ENCODE results near the gene SLC16A10.
A peak's percentile ranks its signal among the peaks of the same experiment; 100 is the strongest.
"Not testable (repeated sequence)": the region's sequence is repeated elsewhere in the genome, so short reads cannot be mapped to it uniquely, and the experiment has no call there.

Gene SLC16A10

DNA sequence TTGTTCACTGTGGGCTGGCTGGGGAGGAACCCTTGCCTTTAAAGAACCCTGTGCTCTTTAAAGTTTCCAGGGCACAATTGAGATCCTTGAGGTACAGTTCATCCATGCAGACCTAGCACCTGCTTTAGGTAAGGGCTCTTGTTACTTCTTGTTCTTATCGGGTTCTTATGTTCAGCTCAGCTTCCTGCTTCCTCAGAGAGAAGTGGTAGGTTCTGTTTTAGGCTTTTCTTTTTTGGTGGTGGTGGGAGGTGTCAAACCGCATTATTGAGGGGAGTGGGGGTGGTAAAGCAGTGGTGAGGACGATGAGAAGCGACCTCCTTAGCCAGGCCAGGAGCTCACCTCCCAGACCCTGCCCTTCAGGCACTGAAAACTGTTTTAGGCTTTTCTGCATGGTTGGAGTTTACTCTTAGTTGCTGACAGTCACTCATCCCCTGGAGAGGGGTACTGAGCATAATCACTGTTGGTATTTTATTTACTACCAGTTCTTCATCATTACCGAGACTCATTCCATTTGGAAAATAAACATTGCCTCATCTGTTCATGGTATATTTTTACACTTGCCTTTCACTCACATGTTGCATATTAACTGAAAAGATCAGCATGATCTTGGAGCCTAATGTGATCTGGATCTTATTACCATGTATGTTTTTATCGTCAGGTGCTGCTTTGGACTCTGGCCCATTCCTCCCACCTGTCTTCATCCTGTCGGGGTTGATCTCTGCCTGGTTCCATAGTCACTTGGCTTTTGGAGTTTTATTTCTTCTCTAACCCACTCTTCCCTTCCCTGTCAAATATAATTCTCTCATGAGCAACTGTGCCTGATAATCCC, 35.4 kb downstream of the SLC16A10 start:
- H3K4me3 ChIP-seq: no peak overlapping the region
- H3K27ac ChIP-seq: no peak overlapping the region

DNA sequence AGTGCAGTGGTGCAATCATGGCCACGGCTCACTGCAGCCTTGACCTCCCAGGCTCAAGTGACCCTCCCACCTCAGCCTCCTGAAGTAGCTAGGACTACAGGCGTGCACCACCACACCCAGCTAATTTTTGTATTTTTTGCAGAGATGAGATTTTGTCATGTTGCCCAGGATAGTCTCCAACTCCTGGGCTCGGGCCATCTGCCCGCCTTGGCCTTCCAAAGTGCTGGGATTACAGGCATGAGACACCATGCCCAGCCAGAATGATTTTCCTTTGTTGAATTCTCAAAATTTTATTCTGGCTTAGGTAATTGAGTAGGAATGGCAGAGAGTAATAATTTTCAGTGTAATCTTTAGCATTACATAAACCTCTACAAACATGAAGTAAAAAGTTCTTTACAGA, 37.1 kb downstream of the SLC16A10 start:
- no peak overlapping the region for H3K27ac ChIP-seq
- no peak overlapping the region for H3K4me3 ChIP-seq

DNA sequence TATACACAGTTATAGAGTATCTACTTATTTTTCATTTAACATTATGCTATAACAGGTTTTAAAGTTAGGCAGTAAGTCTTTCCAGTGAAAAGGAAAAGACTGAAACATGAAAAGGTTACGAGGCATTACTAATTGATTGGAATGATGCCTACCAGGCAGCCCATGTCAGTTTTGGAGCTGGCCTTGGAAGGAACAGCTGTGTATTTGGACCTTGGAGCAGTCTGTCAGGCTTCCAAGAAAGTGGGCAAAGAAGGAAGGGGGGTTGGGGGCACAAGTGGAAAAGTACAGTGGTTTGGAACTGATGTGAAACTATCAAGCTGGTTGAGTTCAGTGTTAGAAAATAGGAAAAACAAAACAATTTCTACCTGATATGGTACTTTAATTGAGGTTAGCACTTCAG, 41.7 kb downstream of the SLC16A10 start:
- Histone ChIP-seq H3K4me3 (no peak overlapping the region), H3K27ac (no peak overlapping the region)

DNA sequence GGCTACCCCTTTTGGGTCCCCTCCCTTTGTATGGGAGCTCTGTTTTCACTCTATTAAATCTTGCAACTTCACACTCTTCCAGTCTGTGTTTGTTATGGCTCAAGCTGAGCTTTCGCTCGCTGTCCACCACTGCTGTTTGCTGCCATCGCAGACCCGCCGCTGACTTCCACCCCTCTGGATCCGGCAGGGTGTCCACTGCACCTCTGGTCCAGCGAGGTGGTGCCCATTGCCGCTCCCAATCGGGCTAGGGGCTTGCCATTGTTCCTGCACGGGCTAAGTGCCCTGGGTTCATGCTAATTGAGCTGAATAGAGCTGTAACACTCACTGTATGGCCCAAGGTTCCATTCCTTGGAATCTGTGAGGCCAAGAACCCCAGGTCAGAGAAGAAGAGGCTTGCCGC, 43.7 kb downstream of the SLC16A10 start:
- not testable (repeated sequence) for H3K27ac ChIP-seq, H3K4me3 ChIP-seq

DNA sequence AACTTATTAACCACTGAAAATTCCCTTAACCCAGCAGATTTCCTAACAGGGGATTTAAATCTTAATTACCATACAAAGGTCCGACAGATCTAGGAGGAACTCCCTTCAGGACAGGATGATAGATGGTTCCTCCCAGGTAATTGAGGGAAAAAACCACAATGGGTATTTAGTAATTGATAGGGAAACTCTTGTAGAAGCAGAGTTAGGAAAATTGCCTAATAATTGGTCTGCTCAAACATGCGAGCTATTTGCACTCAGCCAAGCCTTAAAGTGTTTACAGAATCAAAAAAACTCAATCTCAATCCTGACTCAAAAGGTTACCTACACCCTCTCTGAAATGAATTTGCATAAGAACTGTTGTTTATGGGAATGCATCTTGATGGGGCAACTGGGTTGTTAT, 45.4 kb downstream of the SLC16A10 start:
- not testable (repeated sequence) for H3K4me3 ChIP-seq
- H3K27ac ChIP-seq: peak overlapping the region in 1 of 21 experiments; percentile 12

DNA sequence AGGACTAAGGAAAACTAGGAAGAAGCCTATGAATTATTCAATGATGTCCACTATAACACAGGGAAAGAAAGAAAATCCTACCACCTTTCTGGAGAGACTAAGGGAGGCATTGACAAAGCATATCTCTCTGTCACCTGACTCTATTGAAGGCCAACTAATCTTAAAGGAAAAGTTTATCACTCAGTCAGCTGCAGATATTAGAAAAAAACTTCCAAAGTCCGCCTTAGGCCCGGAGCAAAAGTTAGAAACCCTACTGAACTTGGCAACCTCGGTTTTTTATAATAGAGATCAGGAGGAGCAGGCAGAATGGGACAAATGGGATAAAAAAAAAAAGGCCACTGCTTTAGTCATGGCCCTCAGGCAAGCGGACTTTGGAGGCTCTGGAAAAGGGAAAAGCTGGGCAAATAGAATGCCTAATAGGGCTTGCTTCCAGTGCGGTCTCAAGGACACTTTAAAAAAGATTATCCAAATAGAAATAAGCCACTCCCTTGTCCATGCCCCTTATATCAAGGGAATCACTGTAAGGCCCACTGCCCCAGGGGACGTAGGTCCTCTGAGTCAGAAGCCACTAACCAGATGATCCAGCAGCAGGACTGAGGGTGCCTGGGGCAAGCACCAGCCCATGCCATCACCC, 47.0 kb downstream of the SLC16A10 start:
- not testable (repeated sequence) for H3K4me3 ChIP-seq, H3K27ac ChIP-seq

DNA sequence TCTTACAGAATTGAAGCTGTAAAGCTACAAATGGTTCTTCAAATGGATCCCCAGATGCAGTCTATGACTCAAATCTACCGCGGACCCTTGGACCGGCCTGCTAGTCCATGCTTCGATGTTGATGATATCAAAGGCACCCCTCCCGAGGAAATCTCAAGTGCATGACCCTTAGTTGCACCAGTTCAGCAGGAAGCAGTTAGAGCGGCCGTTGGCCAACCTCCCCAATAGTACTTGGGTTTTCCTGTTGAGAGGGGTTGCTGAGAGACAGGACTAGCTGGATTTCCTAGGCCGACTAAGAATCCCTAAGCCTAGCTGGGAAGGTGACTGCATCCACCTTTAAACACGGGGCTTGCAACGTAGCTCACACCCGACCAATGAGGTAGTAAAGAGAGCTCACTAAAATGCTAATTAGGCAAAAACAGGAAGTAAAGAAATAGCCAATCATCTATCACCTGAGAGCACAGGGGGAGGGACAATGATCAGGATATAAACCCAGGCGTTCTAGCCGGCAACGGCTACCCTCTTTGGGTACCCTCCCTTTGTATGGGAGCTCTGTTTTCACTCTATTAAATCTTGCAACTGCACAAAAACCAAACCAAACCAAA, 50.3 kb downstream of the SLC16A10 start:
- not testable (repeated sequence) for H3K27ac ChIP-seq

DNA sequence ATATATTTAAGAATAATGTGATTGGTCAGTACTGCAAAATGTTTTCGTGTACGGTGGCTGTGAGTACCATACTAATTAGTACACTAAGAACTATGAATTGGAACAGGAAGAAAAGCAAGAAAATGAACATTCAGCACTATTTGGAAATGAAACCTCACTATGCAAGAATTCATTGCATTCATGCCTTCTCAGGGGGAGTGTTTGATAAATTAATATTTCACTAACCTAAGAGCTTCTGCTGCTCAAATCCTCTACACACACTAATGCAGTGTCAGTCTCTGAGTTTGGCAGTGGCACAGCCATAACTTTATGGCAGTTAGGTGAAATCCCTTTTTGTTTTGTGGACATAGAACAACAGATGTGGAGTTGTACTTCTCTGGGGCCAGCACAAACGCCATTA, 60.1 kb downstream of the SLC16A10 start:
- H3K4me3 ChIP-seq: no peak overlapping the region
- no peak overlapping the region for H3K27ac ChIP-seq

More for the DNA sequence above, 50.3 kb downstream of the SLC16A10 start:
- H3K4me3 ChIP-seq: not testable (repeated sequence)

DNA sequence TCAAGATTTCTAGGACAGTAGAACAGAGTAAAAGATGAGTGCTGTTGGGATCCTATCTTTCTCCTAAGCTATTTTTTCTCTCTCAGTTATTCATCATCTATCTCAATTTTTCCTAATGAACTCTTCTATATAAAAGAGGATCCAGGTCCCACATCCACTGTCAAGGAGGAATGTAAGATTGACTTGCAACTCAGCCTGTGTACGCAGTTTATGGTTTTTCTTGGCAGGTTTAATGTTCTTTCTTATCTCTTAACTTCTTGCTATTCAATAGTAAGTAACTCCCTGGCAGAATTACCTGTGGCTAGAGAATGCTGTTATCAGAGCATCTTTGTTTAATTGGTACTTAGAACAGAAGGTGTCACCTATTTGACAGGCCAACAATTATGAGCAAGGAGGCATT, 60.8 kb downstream of the SLC16A10 start:
- Histone ChIP-seq H3K27ac (no peak overlapping the region), H3K4me3 (no peak overlapping the region)

DNA sequence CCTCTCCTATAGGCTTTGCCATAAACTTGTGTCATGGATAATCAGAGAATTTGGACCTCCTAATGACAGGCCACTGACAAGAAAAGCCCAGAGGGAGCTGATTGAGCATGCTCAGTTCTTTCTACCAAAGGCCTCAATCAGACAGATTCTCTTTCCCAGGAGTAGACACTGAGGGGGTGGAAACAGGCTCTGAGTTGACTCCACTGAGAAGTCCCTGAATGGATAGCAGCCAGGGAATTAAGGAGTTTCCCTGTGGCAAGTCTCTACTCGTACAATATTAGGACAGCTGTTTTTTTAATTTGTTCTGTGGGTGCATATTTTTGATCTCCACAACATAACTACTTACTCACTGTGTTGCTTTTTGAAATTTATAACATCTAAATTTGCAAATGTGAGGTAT, 63.3 kb downstream of the SLC16A10 start:
- Histone ChIP-seq H3K4me3 (no peak overlapping the region), H3K27ac (no peak overlapping the region)

DNA sequence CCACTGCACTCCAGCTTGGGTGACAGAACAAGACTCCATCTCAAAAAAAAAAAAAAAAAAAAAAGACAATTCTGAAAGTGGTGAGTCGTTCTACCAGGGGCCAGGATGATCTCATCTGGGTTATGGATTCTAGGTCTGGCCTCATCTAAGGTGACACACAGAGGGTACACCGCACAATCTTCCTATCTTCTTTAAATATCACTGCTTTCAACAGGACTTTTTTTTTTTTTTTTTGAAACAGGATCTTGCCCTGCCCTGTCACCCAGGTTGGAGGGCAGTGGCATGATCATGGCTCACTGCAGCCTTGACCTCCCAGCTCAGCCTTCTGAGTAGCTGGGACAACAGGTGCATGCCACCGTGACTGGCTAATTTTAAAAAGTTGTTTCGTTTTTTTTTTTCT, 67.7 kb downstream of the SLC16A10 start:
- Histone ChIP-seq H3K4me3 (no peak overlapping the region), H3K27ac (no peak overlapping the region)

DNA sequence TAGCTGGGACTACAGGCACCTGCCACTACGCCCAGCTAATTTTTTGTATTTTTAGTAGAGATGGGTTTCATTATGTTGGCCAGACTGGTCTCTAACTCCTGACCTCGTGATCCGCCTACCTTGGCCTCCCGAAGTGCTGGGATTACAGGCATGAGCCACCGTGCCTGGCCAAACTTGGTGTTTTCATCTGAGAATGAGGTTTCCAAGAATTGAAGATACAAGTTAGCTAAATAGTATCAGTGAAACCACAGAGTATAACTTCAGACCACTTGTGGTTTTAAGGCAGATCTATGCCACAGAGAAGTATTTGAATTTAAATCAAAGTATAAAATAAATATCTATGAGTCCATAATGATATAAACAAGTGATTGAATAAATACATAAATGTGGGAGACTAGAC, 70.1 kb downstream of the SLC16A10 start:
- Histone ChIP-seq H3K4me3 (no peak overlapping the region), H3K27ac (no peak overlapping the region)

DNA sequence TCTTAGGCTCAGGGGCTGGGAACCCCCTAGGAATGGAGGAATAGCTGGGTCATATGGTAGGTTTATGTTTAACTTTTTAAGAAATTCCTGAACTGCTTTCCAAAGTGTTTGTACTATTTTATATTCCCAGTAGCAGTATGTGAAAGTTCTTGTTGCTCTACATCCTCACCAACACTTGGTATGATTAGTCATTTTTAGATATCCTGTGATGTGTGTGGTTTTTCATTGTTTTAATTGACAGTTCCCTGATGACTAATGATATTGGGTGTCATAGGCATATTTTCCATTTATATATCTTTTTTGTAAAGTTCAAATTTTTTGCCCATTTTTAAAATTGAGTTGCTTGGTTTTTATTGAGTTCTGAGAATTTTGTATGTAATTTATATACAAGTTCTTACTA, 72.3 kb downstream of the SLC16A10 start:
- H3K27ac ChIP-seq: no peak overlapping the region

DNA sequence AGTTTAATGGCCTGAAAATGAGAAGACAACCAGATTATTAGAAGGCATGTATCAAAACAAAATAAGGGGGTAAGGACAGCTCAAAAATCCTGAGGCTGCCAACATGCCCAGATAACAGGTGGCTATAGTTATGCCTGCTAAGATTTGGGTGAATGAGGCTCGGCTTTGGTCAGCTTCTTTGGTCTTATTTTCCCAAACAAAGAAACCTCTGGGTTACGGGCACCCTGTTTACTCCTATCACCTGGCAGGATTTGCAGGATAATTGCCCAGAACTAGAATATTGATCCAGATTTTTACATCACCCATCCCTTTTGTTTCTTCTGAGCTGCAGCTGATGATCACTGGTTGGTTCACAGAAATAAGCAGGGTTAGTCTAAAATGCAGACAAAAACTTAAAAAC, 74.3 kb downstream of the SLC16A10 start:
- H3K4me3 ChIP-seq: no peak overlapping the region
- peak overlapping the region in 1 of 21 experiments; percentile 7 for H3K27ac ChIP-seq

More for the DNA sequence above, 72.3 kb downstream of the SLC16A10 start:
- H3K4me3 ChIP-seq: no peak overlapping the region

DNA sequence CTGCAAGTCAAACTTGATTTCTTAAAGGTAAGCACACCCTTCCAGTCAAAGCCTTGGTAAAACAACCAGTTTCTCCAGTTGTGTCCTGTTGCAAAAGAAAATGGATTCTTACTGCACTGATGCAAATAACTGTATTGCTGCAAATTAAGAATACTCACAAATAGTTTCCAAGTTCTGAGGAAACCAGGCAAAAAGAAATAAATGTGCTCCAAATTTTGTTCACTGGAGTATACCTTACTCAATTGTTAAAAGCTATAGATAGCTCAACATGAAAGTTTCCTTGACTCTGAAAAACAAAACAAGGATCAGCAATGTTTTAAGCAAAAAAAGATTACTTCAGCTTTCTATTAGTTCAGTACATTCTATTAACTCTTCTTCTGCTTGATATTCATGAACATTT, 75.2 kb downstream of the SLC16A10 start:
- Histone ChIP-seq H3K4me3 (no peak overlapping the region), H3K27ac (no peak overlapping the region)

DNA sequence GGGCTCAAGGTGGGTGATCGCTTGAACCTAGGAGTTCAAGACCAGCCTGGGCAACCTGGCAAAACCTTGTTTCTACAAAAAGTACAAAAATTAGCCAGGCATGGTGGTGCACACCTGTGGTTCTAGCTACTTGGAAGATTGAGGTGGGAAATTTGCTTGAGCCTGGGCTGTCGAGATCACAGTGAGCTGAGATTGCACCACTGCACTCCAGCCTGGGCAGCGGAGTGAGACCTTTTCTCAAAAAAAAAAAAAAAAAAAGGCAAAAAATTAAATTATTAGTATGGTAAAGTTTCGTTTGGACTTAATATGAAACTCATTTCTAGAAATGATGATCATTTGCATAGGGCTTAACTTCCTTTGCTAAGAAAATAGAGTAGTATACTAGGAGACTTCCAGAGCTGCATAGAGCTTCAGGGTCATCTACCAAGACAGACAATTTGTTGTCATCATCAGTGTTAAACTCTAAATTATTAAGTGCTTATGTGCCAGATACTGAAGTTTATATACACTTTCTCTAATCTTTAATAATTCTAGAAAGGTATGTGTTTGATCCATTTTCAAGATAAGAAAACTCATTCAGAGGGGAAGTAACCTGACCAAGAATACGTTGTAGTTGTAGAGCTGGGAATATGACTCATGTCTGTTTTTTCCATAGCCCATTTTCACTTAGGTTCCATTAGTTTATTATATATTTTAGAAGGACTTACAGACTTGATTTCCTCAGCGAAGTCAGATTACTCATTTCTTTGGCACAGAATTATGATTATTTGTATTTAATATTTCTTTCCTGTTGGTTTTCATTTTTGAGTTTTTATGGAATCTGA, 84.5 kb downstream of the SLC16A10 start:
- H3K27ac ChIP-seq: no peak overlapping the region

DNA sequence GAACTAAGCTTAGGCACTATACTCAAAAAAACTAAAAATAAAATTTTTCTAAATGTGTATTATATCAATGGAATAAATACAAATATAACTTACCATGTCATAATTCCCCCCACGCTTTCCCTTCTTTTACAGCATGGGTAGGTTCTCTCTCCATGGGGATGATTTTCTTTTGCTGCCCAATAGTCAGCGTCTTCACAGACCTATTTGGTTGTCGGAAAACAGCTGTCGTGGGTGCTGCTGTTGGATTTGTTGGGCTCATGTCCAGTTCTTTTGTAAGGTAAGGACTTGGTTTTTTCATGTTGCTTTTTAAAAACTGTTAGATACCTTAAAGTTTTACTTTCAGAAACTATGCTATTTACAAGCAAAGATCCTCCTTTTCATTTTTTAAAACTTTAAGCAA, 85.3 kb downstream of the SLC16A10 start:
- Histone ChIP-seq H3K27ac (no peak overlapping the region), H3K4me3 (no peak overlapping the region)

More for the DNA sequence above, 84.5 kb downstream of the SLC16A10 start:
- H3K4me3 ChIP-seq: no peak overlapping the region

DNA sequence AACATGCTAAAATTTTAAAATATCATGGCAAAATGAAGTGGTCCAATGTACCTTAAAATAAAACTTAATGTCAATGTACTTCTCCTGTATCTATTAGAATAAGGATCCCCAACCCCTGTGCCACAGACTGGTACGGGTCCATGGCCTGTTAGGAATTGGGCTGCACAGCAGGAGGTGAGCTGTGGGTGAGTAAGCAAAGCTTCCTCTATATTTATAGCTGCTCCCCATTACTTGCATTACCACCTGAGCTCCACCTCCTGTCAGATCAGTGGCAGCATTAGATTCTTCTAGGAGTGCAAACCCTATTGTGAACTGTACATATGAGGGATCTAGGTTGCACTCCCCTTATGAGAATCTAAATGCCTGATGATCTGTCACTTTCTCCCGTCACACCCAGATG, 86.0 kb downstream of the SLC16A10 start:
- no peak overlapping the region for H3K27ac ChIP-seq

DNA sequence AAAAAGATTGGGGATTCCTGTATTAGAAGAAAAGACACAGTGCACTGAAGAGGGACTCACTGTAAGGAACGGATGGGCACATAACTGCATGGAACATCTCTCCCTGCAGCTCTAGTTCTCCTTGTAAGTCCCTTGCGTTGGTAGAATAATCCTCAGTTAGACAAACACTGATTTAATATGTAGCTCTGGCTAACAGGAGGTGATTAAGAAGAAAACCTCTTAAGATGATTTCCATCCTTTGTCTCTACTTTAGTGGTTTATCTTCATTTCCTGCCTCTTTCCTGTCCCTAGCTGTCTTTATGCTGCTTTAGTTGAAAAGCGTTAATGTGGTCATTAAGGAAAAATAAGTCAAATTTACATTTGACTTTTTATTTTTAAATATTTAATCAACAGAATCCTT, 86.6 kb downstream of the SLC16A10 start:
- Histone ChIP-seq H3K27ac (no peak overlapping the region), H3K4me3 (no peak overlapping the region)

More for the DNA sequence above, 86.0 kb downstream of the SLC16A10 start:
- no peak overlapping the region for H3K4me3 ChIP-seq

DNA sequence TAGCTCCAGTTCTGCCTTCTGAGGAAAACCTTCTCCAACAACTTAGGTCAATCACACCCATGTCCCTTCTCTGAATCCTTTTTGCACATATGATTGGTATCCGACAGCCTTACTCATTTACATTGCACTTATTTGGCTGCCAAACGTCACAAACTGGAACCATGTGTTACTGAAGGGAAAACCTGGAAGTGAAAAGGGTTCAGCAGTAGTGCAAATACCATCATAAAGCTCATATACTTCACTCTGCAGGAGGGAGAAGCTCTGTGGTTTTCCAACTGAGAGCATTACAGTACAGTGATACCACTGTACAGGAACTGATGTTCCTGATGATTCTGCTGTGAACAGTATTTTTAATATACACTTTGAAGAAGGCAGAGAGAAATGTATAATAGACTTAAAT, 87.8 kb downstream of the SLC16A10 start:
- Histone ChIP-seq H3K4me3 (no peak overlapping the region), H3K27ac (no peak overlapping the region)

Data from skin epidermis (tissue), 12 donors.